Gastrocnemius medialis (tissue), 4 donors: ENCODE results near the gene IRAK1. TPM values are rescaled to one million over a fixed set of nuclear protein-coding genes. Genes with fewer than 3 reads are reported as not detected.

Experiments used
- ATAC-seq, 2 donors: fragments of 150-250 bp; one replicate each; pipeline ENCODE4 v1.9.1; 2016
- DNase-seq, 2 donors: peaks; one replicate each; pipeline ENCODE4 v3.0.0-alpha.2; 2019
- H3K27ac ChIP-seq, 4 donors: fragments of 200-600 bp; sonication (generic); 1 replicate in 1 of 4; 2 replicates in 3 of 4; pipeline ENCODE4 v1.5.1; 2016 to 2018; ENCODE audit warnings: mild to moderate bottlenecking in 2 of 4, moderate library complexity in 1 of 4
- H3K27me3 ChIP-seq, 3 donors: fragments of 200-600 bp; sonication (generic) in 2 of 3; 1 replicate in 1 of 3; 2 replicates in 2 of 3; pipeline versions ENCODE4 v1.5.1 to v1.6.0; 2016 to 2019; ENCODE audit warnings: mild to moderate bottlenecking in 1 of 3, moderate library complexity in 1 of 3
- H3K36me3 ChIP-seq, 2 donors: fragments of 200-600 bp; sonication (generic) in 1 of 2; one replicate each; pipeline ENCODE4 v1.5.1; 2017 to 2018
- H3K4me1 ChIP-seq, 2 donors: fragments of 200-600 bp; sonication (generic) in 1 of 2; one replicate each; pipeline ENCODE4 v1.5.1; 2016 to 2017; ENCODE audit warnings: mild to moderate bottlenecking in 2 of 2
- H3K4me3 ChIP-seq, 4 donors: fragments of 200-600 bp; sonication (generic) in 3 of 4; 1 replicate in 1 of 4; 2 replicates in 3 of 4; pipeline ENCODE4 v1.5.1; 2016 to 2019; ENCODE audit warnings: mild to moderate bottlenecking in 2 of 4
- H3K9me3 ChIP-seq, 3 donors: fragments of 200-600 bp; sonication (generic) in 2 of 3; 1 replicate in 1 of 3; 2 replicates in 2 of 3; pipeline ENCODE4 v1.5.1; 2016 to 2019
- POLR2A ChIP-seq, 2 donors: fragments of 450-650 bp; IDR thresholded peaks; one replicate each; pipeline ENCODE4 v1.6.1; 2017; ENCODE audit warnings: antibody characterized with exemption in 2 of 2, mild to moderate bottlenecking in 2 of 2, moderate library complexity in 2 of 2
- in situ Hi-C, 4 donors: fragments of 200-750 bp; cut with MboI; loops; one replicate each; pipeline versions ENCODE4 v1.15.0 to v1.8.0; 2017; ENCODE audit warnings: low sequenced_read_pairs in 4 of 4
- intact Hi-C: fragments of 100-400 bp; cut with DNase I; formaldehyde crosslinking; loops from one replicate; pipeline ENCODE4 v1.15.1; 2023; ENCODE audit warnings: low total_unique reads
- total RNA-seq, 4 donors: library from RNA; depleted of rRNA; stranded (reverse); fragments of >200 nt; gene quantifications; one replicate each; pipeline versions ENCODE4 v1.1.0 to v1.2.3, GENCODE V29; 2016
- TF ChIP-seq, protein P1 (sequence below), 5 experiments: fragments of 450-650 bp in 3 of 5; fragments of 200-600 bp in 2 of 5; sonication (generic) in 2 of 5; IDR thresholded peaks in 4 of 5; conservative IDR thresholded peaks in 1 of 5; 1 replicate in 4 of 5; 2 replicates in 1 of 5; pipeline ENCODE4 v1.5.1; 2016 to 2019; ENCODE audit warnings: antibody characterized with exemption in 5 of 5, mild to moderate bottlenecking in 3 of 5, moderate library complexity in 3 of 5

IRAK1 gene
- total RNA-seq, 4 donors from 2014 or later = 73.9 to 157 (median 115) TPM

DNA sequence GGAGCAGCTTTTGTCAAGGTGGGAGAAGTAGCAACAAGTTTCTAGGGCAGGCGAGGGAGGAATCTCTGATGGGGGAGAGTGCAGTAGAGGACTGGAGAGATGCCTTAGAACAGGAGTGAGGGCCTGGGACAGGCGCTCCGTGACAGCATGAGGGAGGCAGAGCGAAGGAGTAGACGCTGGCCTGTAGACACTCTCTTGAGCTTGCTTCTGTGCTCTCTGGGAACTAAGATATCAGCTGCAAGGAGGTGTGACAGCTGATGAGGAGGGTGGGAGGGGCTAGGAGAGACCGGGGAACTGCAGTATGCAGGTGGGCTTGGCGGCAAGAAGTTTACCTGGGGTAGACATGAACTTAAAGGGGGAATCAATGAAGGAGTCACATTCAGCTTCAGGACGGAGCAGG is 42.1 kb upstream of the IRAK1 start:
- H3K27me3 ChIP-seq = no peaks in the 10 kb centered on the region
- in situ Hi-C loops (loop anchor here in 1 of 4 donors (25.0 kb wide), 1 partner anchor 100 kb away; the partner anchor contains the start of genes HCFC1 and TMEM187), intact Hi-C loops (no loop called here)
- no peak for ATAC-seq
- peak overlapping the region in 3 of 4 donors; percentile 54 to 61 (median 59) for H3K27ac ChIP-seq
- H3K9me3 ChIP-seq = no peaks in the 10 kb centered on the region
- H3K4me1 ChIP-seq = peaks cover 60 to 69% of the 10 kb centered on the region in 2 donors
- TF ChIP-seq, protein P1, sequence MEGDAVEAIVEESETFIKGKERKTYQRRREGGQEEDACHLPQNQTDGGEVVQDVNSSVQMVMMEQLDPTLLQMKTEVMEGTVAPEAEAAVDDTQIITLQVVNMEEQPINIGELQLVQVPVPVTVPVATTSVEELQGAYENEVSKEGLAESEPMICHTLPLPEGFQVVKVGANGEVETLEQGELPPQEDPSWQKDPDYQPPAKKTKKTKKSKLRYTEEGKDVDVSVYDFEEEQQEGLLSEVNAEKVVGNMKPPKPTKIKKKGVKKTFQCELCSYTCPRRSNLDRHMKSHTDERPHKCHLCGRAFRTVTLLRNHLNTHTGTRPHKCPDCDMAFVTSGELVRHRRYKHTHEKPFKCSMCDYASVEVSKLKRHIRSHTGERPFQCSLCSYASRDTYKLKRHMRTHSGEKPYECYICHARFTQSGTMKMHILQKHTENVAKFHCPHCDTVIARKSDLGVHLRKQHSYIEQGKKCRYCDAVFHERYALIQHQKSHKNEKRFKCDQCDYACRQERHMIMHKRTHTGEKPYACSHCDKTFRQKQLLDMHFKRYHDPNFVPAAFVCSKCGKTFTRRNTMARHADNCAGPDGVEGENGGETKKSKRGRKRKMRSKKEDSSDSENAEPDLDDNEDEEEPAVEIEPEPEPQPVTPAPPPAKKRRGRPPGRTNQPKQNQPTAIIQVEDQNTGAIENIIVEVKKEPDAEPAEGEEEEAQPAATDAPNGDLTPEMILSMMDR (IDR thresholded peaks at IDR 0.05 in 4 of 5, conservative IDR thresholded peaks at IDR 0.05 in 1 of 5) = no peak
- no peak for TF ChIP-seq POLR2A (IDR thresholded peaks at IDR 0.05)
- no peak overlapping the region for H3K4me3 ChIP-seq
- DNase-seq = no peak
- no peaks in the 10 kb centered on the region for H3K36me3 ChIP-seq

DNA sequence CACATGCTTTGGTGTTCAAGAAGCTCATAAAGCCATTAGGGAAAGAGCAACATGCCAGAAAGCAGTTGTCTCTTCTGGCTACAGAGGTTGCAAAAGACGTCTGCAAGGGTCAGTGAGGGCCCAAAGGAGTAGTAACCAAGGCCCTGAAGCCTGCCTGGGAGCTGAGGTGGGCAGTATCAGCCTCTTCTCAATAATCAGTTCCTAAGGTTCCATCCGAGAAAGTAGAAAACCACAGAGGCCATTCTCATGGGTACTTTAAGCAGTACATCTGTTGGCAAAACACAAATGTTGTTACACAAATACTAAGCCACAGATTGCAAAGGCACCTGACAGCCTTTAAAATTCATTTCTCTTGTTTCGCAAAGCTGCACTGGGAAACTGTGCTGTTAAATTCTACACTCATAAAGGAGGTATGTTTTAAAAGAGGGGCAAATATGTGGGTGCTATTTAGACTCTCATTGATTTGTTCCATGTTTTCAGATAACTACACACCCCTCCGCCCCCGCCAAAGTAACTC is 40.1 kb upstream of the IRAK1 start:
- H3K36me3 ChIP-seq = no peaks in the 10 kb centered on the region
- no peak for TF ChIP-seq POLR2A (IDR thresholded peaks at IDR 0.05)
- TF ChIP-seq, protein P1 (IDR thresholded peaks at IDR 0.05 in 4 of 5, conservative IDR thresholded peaks at IDR 0.05 in 1 of 5) = no peak
- ATAC-seq (peak in 1 of 2 donors; percentile 45), DNase-seq (no peak)
- intact Hi-C loops = no loop called here
- H3K4me1 ChIP-seq = peaks cover 54 to 56% of the 10 kb centered on the region in 2 donors
- no peak overlapping the region for H3K4me3 ChIP-seq
- no peaks in the 10 kb centered on the region for H3K9me3 ChIP-seq
- H3K27me3 ChIP-seq = no peaks in the 10 kb centered on the region
- H3K27ac ChIP-seq = peak overlapping the region; percentile 54 to 67 (median 60)
- in situ Hi-C loops = loop anchor here in 1 of 4 donors (25.0 kb wide), 1 partner anchor 97 kb away; the partner anchor contains the start of genes HCFC1 and TMEM187

DNA sequence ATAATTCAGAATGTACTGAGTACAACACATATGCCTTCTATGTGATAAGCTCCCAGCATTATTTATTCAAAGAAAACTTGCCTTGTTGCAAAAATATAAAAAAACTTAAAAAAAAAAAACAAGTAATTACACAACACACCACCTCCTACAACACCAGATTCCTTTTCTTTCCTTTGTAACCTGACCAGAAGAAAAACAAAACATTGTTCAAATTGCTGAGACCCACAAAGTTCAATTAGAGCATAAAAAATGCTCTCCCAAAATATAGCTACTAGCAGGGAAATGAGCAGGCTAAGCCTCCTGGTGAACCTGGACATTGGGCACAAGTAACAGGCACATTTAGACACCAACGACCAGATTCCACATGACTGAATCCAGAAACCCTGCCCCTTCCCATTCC is 39.5 kb upstream of the IRAK1 start:
- no peaks in the 10 kb centered on the region for H3K9me3 ChIP-seq
- no peak overlapping the region for H3K4me3 ChIP-seq
- H3K27me3 ChIP-seq = no peaks in the 10 kb centered on the region
- peak in 1 of 2 donors; percentile 5 for ATAC-seq
- TF ChIP-seq POLR2A (IDR thresholded peaks at IDR 0.05) = no peak
- TF ChIP-seq, protein P1 (IDR thresholded peaks at IDR 0.05 in 4 of 5, conservative IDR thresholded peaks at IDR 0.05 in 1 of 5) = no peak
- in situ Hi-C loops (loop anchor here in 1 of 4 donors (25.0 kb wide), 1 partner anchor 97 kb away; the partner anchor contains the start of genes HCFC1 and TMEM187), intact Hi-C loops (no loop called here)
- peaks cover 49 to 51% of the 10 kb centered on the region in 2 donors for H3K4me1 ChIP-seq
- DNase-seq = no peak
- peak overlapping the region; percentile 54 to 67 (median 60) for H3K27ac ChIP-seq
- no peaks in the 10 kb centered on the region for H3K36me3 ChIP-seq

DNA sequence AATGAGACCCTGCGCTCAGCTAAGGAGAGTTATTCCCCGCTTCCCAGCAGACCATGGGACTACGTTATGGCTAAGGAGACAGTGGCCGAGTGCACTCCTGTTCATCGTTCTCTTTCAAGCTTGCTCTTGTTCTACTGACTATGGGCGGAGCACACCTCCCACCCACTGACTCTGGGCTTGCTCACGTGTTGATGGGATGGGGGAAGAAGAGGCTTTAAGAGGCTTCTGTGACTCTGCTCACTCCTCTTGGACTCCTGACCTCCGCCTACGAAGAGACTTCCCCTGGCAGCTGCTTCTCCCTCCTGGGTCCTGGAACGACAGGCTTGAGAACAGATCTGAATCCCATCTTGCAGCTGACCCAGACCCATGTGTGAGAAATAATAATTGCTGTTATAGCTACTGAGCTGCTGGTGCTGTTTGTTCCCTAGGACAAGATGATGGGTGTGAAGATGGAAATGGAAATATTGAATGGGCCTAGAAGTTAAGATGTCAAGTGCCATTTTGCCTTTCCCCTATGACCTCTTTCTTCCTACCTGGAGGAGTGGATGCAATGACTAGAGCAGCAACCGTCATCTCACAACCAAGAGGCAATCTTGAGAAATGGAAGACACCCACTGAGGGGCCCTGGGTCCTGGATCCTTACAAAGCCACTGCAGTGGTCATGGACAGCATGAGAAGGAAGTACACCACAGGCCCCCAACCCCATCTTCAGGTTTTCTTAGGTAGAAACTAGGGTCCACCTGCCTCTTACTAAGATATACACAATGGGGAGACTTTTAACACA is 38.7 kb upstream of the IRAK1 start:
- no peaks in the 10 kb centered on the region for H3K9me3 ChIP-seq
- no peaks in the 10 kb centered on the region for H3K27me3 ChIP-seq
- intact Hi-C loops = no loop called here
- no peak overlapping the region for H3K4me3 ChIP-seq
- no peak for TF ChIP-seq POLR2A (IDR thresholded peaks at IDR 0.05)
- TF ChIP-seq, protein P1 (IDR thresholded peaks at IDR 0.05 in 4 of 5, conservative IDR thresholded peaks at IDR 0.05 in 1 of 5) = no peak
- no peak for ATAC-seq
- H3K27ac ChIP-seq = peak overlapping the region; percentile 54 to 67 (median 60)
- H3K4me1 ChIP-seq = peaks cover 42 to 44% of the 10 kb centered on the region in 2 donors
- H3K36me3 ChIP-seq = no peaks in the 10 kb centered on the region
- in situ Hi-C loops = loop anchor here in 1 of 4 donors (25.0 kb wide), 1 partner anchor 96 kb away; the partner anchor contains the start of genes HCFC1 and TMEM187
- DNase-seq = no peak
